ENCODE data around the gene CSRNP3.

DNA sequence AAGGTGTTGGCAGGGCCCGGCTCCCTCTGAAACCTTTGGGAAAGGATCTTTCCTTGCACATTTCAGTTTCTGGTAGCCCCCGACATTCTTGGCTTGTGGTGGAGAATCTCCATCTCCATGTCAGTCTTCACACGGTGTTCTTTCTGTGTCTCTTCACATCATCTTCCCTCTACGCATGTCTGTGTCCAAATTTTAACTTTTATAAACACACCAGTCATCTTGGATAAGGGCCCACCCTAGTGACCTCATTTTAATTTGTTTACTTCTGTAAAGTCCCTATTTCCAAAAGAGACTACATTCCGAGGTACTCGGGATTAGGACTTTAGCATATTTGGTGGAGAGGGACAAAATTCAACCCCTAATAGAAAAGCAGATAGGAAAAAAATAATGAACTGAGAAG is 186.2 kb downstream of the CSRNP3 start:
- TF ChIP-seq, protein P1, sequence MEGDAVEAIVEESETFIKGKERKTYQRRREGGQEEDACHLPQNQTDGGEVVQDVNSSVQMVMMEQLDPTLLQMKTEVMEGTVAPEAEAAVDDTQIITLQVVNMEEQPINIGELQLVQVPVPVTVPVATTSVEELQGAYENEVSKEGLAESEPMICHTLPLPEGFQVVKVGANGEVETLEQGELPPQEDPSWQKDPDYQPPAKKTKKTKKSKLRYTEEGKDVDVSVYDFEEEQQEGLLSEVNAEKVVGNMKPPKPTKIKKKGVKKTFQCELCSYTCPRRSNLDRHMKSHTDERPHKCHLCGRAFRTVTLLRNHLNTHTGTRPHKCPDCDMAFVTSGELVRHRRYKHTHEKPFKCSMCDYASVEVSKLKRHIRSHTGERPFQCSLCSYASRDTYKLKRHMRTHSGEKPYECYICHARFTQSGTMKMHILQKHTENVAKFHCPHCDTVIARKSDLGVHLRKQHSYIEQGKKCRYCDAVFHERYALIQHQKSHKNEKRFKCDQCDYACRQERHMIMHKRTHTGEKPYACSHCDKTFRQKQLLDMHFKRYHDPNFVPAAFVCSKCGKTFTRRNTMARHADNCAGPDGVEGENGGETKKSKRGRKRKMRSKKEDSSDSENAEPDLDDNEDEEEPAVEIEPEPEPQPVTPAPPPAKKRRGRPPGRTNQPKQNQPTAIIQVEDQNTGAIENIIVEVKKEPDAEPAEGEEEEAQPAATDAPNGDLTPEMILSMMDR (IDR thresholded peaks at IDR 0.05 in 8 of 11, conservative IDR thresholded peaks at IDR 0.05 in 3 of 11) = no peak
- TF ChIP-seq POLR2A (IDR thresholded peaks at IDR 0.05) = no peak

Data from spleen (tissue), 7 donors.